Measurements from ENCODE around the gene PPARGC1A. TPM values are rescaled to one million over a fixed set of nuclear protein-coding genes. Genes with fewer than 3 reads are reported as not detected.

PPARGC1A gene
- total and polyA plus RNA-seq, 2 experiments from 2014 or later = 0.76 to 3.3 TPM

DNA sequence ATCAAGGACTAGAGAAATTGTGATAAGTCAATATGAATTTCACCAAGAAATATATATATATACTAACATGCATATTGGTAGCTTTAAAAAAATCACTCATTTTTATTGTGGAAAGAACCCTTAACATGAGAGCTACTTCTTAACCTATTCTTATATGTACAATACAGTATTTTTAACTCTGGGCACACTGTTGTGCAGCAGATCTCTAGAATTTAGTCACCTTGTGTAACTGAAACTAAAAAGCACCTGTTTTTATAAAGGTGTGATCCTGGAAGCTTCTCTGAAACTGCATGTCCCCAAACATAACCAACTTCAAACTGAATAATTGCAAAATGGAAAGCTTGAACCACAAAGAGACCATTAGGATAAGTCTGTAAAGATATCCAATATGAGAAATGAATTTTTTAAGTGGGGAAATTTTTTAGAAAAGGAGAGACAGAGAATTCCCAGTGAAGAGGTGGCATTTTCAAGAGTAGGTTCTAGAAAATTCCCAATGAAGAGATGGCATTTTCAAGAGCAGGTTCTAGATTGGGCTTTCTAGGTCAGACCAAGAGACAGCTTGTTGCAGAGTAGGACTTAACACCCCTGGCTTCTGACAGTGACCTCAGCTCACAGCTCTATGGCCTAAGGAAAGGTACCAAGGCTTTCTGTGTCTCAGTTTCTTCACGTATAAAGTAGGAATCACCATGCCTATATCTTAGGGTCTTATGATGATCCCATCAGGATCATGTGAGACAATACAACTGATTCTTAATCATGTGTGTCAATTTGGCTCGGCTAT, 22.0 kb upstream of the PPARGC1A start (continued):
- TF ChIP-seq REST (IDR thresholded peaks at IDR 0.05; ENCODE audit: unreplicated experiment) (no peak), POLR2AphosphoS5 (IDR thresholded peaks at IDR 0.05; ENCODE audit: low read depth) (no peak), NANOG (IDR thresholded peaks at IDR 0.05; ENCODE audit: borderline replicate concordance) (no peak)

DNA sequence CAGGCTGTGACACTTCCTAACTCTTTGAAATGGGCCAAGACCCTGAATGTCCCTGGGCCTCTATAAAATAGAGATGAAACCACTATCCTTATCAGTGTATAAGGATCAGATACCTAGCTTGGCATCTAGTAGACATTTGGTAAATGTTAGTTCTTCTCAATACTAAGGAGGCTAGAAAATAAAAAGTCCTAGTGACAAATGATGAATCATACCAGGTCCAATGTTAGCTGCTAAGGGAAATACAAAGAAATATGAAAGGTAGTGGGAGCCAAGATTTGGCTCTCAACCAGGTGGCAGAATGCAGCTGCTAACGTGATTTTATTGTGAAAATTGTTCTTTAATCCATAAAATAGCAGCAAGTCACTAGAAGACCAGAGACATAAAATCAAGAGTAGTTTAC, 19.8 kb upstream of the PPARGC1A start:
- no peaks in the 10 kb centered on the region for H3K27me3 ChIP-seq (ENCODE audit: insufficient read depth)
- H3K79me2 ChIP-seq (replicated peaks; ENCODE audit: insufficient read depth) = no peaks in the 10 kb centered on the region
- no peaks in the 10 kb centered on the region for H4K20me1 ChIP-seq (replicated peaks; ENCODE audit: insufficient read depth)
- H3K4me2 ChIP-seq = no peak overlapping the region
- DNase-seq (ENCODE audit: low spot score) = no peak
- Mint-ChIP-seq H3K9me3 (no peaks in the 10 kb centered on the region), H3K4me3 (no peak overlapping the region), H3K27me3 (ENCODE audit: insufficient read depth, low read depth, poor library complexity) (no peaks in the 10 kb centered on the region), H3K4me1 (no peaks in the 10 kb centered on the region; the same call in 2 of the 3 replicates), H3K27ac (no peak overlapping the region), H3K36me3 (ENCODE audit: low read depth) (no peaks in the 10 kb centered on the region)
- no peak overlapping the region for H3K27ac ChIP-seq (ENCODE audit: low read depth)
- no peak overlapping the region for H3K4me3 ChIP-seq
- H3F3A ChIP-seq (replicated peaks; ENCODE audit: low read depth) = no peaks in the 10 kb centered on the region
- H2AFZ ChIP-seq = no peak overlapping the region
- no peaks in the 10 kb centered on the region for H3K9me2 ChIP-seq (ENCODE audit: insufficient read depth)
- ATAC-seq = no peak
- no peaks in the 10 kb centered on the region for H3K36me3 ChIP-seq (ENCODE audit: insufficient read depth)
- no peaks in the 10 kb centered on the region for H3K4me1 ChIP-seq (ENCODE audit: insufficient read depth)
- no peak for TF ChIP-seq ZNF462 (CRISPR knock-in tag; IDR thresholded peaks at IDR 0.05)
- TF ChIP-seq, protein P1, sequence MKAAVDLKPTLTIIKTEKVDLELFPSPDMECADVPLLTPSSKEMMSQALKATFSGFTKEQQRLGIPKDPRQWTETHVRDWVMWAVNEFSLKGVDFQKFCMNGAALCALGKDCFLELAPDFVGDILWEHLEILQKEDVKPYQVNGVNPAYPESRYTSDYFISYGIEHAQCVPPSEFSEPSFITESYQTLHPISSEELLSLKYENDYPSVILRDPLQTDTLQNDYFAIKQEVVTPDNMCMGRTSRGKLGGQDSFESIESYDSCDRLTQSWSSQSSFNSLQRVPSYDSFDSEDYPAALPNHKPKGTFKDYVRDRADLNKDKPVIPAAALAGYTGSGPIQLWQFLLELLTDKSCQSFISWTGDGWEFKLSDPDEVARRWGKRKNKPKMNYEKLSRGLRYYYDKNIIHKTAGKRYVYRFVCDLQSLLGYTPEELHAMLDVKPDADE (IDR thresholded peaks at IDR 0.05) = no peak
- no peak for TF ChIP-seq ZNF331 (CRISPR knock-in tag; IDR thresholded peaks at IDR 0.05; ENCODE audit: low read depth)
- no peak for TF ChIP-seq EZH2phosphoT487 (IDR thresholded peaks at IDR 0.05; ENCODE audit: unreplicated experiment)
- no peak for TF ChIP-seq CTCF (conservative IDR thresholded peaks at IDR 0.05; ENCODE audit: low read depth in 2 of 2)
- no peak for TF ChIP-seq EZH2 (IDR thresholded peaks at IDR 0.05; ENCODE audit: low read depth, unreplicated experiment)
- no peak for TF ChIP-seq STAT1 (IDR thresholded peaks at IDR 0.05; ENCODE audit: unreplicated experiment)
- TF ChIP-seq JUNB (IDR thresholded peaks at IDR 0.05; ENCODE audit: unreplicated experiment) = no peak
- TF ChIP-seq ZNF114 (CRISPR knock-in tag; IDR thresholded peaks at IDR 0.05) = no peak
